Heart left ventricle (tissue), 16 donors: ENCODE measurements around the gene STAM. TPM values are rescaled to one million over a fixed set of nuclear protein-coding genes. Genes with fewer than 3 reads are reported as not detected.

Experiments
- ATAC-seq, 4 donors: fragments of 200-7000 bp; cut with Tn5 transposase; one replicate each; pipeline ENCODE4 v1.9.1; 2020 to 2022; ENCODE audit warnings: moderate library complexity in 4 of 4, mild to moderate bottlenecking in 3 of 4, moderate number of reproducible peaks in 1 of 4
- DNase-seq, 5 donors: peaks; one replicate each; pipeline ENCODE4 v3.0.0-alpha.2; 2020
- H3K27ac ChIP-seq, 12 donors: fragments of 200-600 bp; sonication (generic) in 4 of 12; one replicate each; pipeline versions ENCODE4 v1.5.0 to v1.8.0; 2016 to 2022; ENCODE audit warnings: mild to moderate bottlenecking in 2 of 12
- H3K27me3 ChIP-seq, 9 donors: fragments of 200-600 bp; sonication (generic) in 2 of 9; one replicate each; pipeline versions ENCODE4 v1.5.1 to v1.8.0; 2016 to 2022; ENCODE audit warnings: mild to moderate bottlenecking in 3 of 9
- H3K36me3 ChIP-seq, 9 donors: fragments of 200-600 bp; sonication (generic) in 2 of 9; one replicate each; pipeline versions ENCODE4 v1.5.0 to v1.8.0; 2018 to 2022; ENCODE audit warnings: mild to moderate bottlenecking in 2 of 9
- H3K4me1 ChIP-seq, 12 donors: fragments of 200-600 bp; sonication (generic) in 4 of 12; one replicate each; pipeline versions ENCODE4 v1.5.0 to v1.8.0; 2016 to 2022; ENCODE audit warnings: mild to moderate bottlenecking in 3 of 12
- H3K4me3 ChIP-seq, 12 donors: fragments of 200-600 bp; sonication (generic) in 4 of 12; one replicate each; pipeline versions ENCODE4 v1.5.0 to v1.8.0; 2017 to 2022; ENCODE audit warnings: mild to moderate bottlenecking in 9 of 12, moderate library complexity in 4 of 12
- H3K9me3 ChIP-seq, 12 donors: fragments of 200-600 bp; sonication (generic) in 4 of 12; one replicate each; pipeline versions ENCODE4 v1.5.0 to v1.8.0; 2016 to 2022; ENCODE audit warnings: mild to moderate bottlenecking in 1 of 12
- CTCF ChIP-seq, 12 donors: fragments of 200-600 bp; sonication (generic) in 4 of 12; IDR thresholded peaks; one replicate each; pipeline versions ENCODE4 v1.5.0 to v1.8.0; 2018 to 2022; ENCODE audit warnings: antibody characterized with exemption in 12 of 12, mild to moderate bottlenecking in 5 of 12
- POLR2A ChIP-seq, 2 donors: fragments of 450-650 bp; IDR thresholded peaks; one replicate each; pipeline ENCODE4 v1.6.1; 2017; ENCODE audit warnings: antibody characterized with exemption in 2 of 2, mild to moderate bottlenecking in 2 of 2, moderate library complexity in 2 of 2
- WGBS, 4 donors: extraction: QIAGEN DNeasy Blood & Tissue Kit in 2 of 4; methylation state at CpG; one replicate each; pipeline versions ENCODE4 v1.1.5 to v1.1.7; 2013 to 2018; 5-methylcytosine and 5-hydroxymethylcytosine counted together
- intact Hi-C, 10 donors: fragments of 100-400 bp; cut with DNase I; formaldehyde crosslinking; loops; one replicate each; pipeline versions ENCODE4 v1.11.1 to v1.14.2; 2022
- polyA plus RNA-seq, 2 donors: library from polyadenylated mRNA; stranded (reverse); fragments of 200-250 nt; gene quantifications; one replicate each; pipeline ENCODE4 v1.2.3, GENCODE V29; 2013
- total RNA-seq, 9 donors: library from RNA; depleted of rRNA in 2 of 9; stranded (reverse); fragments of >200 nt in 2 of 9; fragmentation: NEBNext Ultra II Directional in 3 of 9; extraction: Animal tissue kit (Norgen Biotek cat#: 25700) in 3 of 9; gene quantifications; one replicate each; pipeline versions ENCODE4 v1.1.0 to v1.2.4, GENCODE V29; 2016 to 2023
- donor health status: ischemic (EF 13 %, LVEDD 7.1; RV severe dilation, severe dysfunction).
- donor health status: healthy with polysubstance abuse.
- donor health status: DM: no; HTN: yes; CAD: no.
- donor health status: DM: no; HTN: no; CAD: no.
- donor health status: ischemic (EF 25% LVEDD 6.9; RV normal size, moderate dysfunction).
- donor health status: ischemic (EF 25% LVEDD 5.7; RV mildly dilated, moderate dysfunction).
- donor health status: healthy.
- donor health status: DM: yes; HTN: yes; CAD: no.
- donor health status: ischemic (EF 35%, LVEDD 5.7; RV mildly dilated, moderate dysfunction).
- donor health status: nonischemic (EF 11% LVEDD 7.7; RV severe dilation, severe dysfunction).
- donor health status: DM: yes; HTN: yes; CAD: no.
- donor health status: PGD.
- donor health status: ischemic (EF 29% LVEDD 5.4; RV normal size, mild dysfunction).
- donor health status: nonischemic (EF 23%, LVEDD 6.1; RV moderate dilation, normal function).

The STAM gene
- total and polyA plus RNA-seq, 11 donors, result 10.9 to 40.0 (median 31.8) TPM

DNA sequence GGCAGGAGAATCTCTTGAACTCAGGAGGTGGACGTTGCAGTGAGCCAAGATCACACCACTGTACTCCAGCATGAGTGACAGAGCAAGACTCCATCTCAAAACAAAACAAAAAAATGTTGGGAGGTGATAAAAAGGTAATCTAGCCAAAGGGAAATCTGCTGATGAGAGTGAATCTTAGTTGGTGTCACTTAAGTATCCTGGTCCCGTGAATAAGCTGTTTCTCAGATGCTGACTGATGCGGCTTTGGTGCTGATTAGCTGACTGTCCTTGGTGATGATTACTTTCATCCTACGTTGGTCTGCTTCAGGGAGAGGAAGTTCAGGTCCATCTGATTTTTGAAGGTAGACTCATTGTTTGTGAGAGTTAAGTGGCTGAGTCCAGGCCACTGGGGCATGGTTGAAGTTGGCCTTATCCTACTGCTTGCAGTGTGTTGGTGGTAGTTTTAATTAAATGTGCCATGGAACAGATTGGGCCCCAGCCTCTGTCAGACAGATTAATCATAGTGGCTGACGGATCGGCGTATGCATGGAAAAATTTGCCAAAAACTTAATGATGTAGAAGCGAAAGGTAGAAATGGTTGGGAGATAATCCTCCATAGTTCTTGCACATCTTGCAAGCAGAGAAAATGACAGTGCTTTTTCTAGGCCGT is 90.6 kb downstream of the STAM start:
- Histone ChIP-seq H3K4me1 (peaks cover 0 to 35% (median 14%) of the 10 kb centered on the region in 12 donors), H3K27me3 (no peaks in the 10 kb centered on the region), H3K9me3 (no peaks in the 10 kb centered on the region), H3K36me3 (no peaks in the 10 kb centered on the region), H3K27ac (peak overlapping the region in 9 of 12 donors; percentile 62 to 83 (median 71)), H3K4me3 (no peak overlapping the region)
- intact Hi-C loops, result loop anchor here in 1 of 10 donors (2.0 to 10.0 kb wide), 2 partner anchors 118 to 480 kb away; partner anchors contain the start of gene HACD1
- TF ChIP-seq POLR2A (IDR thresholded peaks at IDR 0.05), result no peak
- no peak for TF ChIP-seq CTCF (IDR thresholded peaks at IDR 0.05)
- ATAC-seq (no peak), DNase-seq (no peak)
- 81 to 84% (median 83%) methylated on average over 9 of the region's 9 CpGs for WGBS, 4 donors

- DNase-seq, result peak in 4 of 5 donors; percentile 38 to 76 (median 50)
- ATAC-seq, result peak; percentile 71 to 92 (median 82)
Measured at GRCh38 chr10:17735166-17735941, 91.4 kb downstream of the STAM start.

GRCh38 chr10:17736223-17736622 is 92.3 kb downstream of the STAM start:
- H3K4me3 ChIP-seq, result no peak overlapping the region
- H3K36me3 ChIP-seq, result no peaks in the 10 kb centered on the region
- WGBS, 4 donors, result 88 to 99% (median 94%) methylated on average over 2 of the region's 2 CpGs
- peaks cover 0 to 31% (median 14%) of the 10 kb centered on the region in 12 donors for H3K4me1 ChIP-seq
- intact Hi-C loops, result loop anchor here in 1 of 10 donors (10.0 kb wide), 1 partner anchor 479 kb away; no protein-coding TSS in a partner anchor
- no peak for ATAC-seq
- TF ChIP-seq POLR2A (IDR thresholded peaks at IDR 0.05) (no peak), CTCF (IDR thresholded peaks at IDR 0.05) (no peak)
- no peaks in the 10 kb centered on the region for H3K27me3 ChIP-seq
- peak overlapping the region in 5 of 12 donors; percentile 14 to 83 (median 65) for H3K27ac ChIP-seq
- DNase-seq, result no peak
- no peaks in the 10 kb centered on the region for H3K9me3 ChIP-seq

More at GRCh38 chr10:17735166-17735941, 91.4 kb downstream of the STAM start:
- no peak for TF ChIP-seq POLR2A (IDR thresholded peaks at IDR 0.05)
- no peak for TF ChIP-seq CTCF (IDR thresholded peaks at IDR 0.05)
- Histone ChIP-seq H3K4me1 (peaks cover 0 to 35% (median 14%) of the 10 kb centered on the region in 12 donors), H3K27ac (peak overlapping the region in 9 of 12 donors; percentile 62 to 83 (median 71)), H3K9me3 (no peaks in the 10 kb centered on the region), H3K4me3 (no peak overlapping the region), H3K36me3 (no peaks in the 10 kb centered on the region), H3K27me3 (no peaks in the 10 kb centered on the region)
- WGBS, 4 donors, result 57 to 62% (median 57%) methylated on average over 15 of the region's 15 CpGs
- intact Hi-C loops, result loop anchor here in 1 of 10 donors (2.0 to 10.0 kb wide), 2 partner anchors 119 to 479 kb away; partner anchors contain the start of gene HACD1
